ENCODE data around the gene LRRN3.

LRRN3 gene

DNA sequence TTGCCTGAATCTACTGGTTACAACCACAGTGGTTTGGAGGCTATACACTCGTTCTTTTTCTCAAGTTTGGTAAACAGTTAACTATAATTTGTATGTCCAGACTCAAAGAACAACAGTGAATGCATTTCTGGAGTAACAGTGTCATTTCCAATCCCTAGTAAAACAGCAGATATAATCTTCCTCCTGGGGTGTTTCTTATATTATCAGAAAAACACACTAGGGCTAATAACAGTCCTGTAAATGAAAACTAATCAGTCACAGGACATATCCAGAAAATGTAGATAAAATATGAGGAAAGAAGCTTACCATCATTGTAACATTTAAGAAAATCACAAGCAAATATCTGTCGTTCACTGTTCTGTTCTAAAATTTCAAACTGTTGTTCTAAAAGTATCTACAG is 82.6 kb downstream of the LRRN3 start:
- DNase-seq = no peak

- no peak for DNase-seq
These were observed 83.1 kb downstream of the LRRN3 start for GRCh38 chr7:111173990-111174389.

- no peak for DNase-seq
These were observed 83.6 kb downstream of the LRRN3 start for GRCh38 chr7:111174510-111174909.

All from COR-L47 (cell line).